Spleen (tissue), 11 donors: Measurements from ENCODE around the gene SOWAHD. TPM values are rescaled to one million over a fixed set of nuclear protein-coding genes. Genes with fewer than 3 reads are reported as not detected.
"Not testable (repeated sequence)": the region's sequence is repeated elsewhere in the genome, so short reads cannot be mapped to it uniquely, and the experiment has no call there.

Source experiments
- DNase-seq: peaks from one replicate; pipeline ENCODE4 v3.0.0-alpha.2; 2020
- H3K27ac ChIP-seq, 8 donors: fragments of 200-600 bp; sonication (generic) in 7 of 8; 1 replicate in 4 of 8; 2 replicates in 4 of 8; pipeline versions ENCODE4 v1.5.0 to v1.8.0; 2016 to 2021; ENCODE audit warnings: inconsistent platforms in 4 of 8, mild to moderate bottlenecking in 4 of 8, moderate library complexity in 1 of 8
- H3K27me3 ChIP-seq, 7 donors: fragments of 200-600 bp; sonication (generic) in 6 of 7; replicated peaks in 1 of 7; 1 replicate in 4 of 7; 2 replicates in 3 of 7; pipeline versions ENCODE4 v1.5.0 to v1.8.0; 2016 to 2021; ENCODE audit warnings: inconsistent platforms in 3 of 7, mild to moderate bottlenecking in 1 of 7
- H3K36me3 ChIP-seq, 6 donors: fragments of 200-600 bp; sonication (generic) in 5 of 6; 1 replicate in 4 of 6; 2 replicates in 2 of 6; pipeline versions ENCODE4 v1.5.0 to v1.8.0; 2016 to 2021; ENCODE audit warnings: inconsistent platforms in 2 of 6
- H3K4me1 ChIP-seq, 6 donors: fragments of 200-600 bp; sonication (generic) in 5 of 6; 1 replicate in 3 of 6; 2 replicates in 3 of 6; pipeline versions ENCODE4 v1.5.0 to v1.8.0; 2016 to 2021; ENCODE audit warnings: inconsistent platforms in 3 of 6
- H3K4me3 ChIP-seq, 8 donors: fragments of 200-600 bp; sonication (generic) in 7 of 8; 1 replicate in 4 of 8; 2 replicates in 4 of 8; pipeline versions ENCODE4 v1.5.0 to v1.8.0; 2016 to 2021; ENCODE audit warnings: inconsistent platforms in 4 of 8, mild to moderate bottlenecking in 4 of 8, moderate library complexity in 2 of 8
- H3K9me3 ChIP-seq, 8 donors: fragments of 200-600 bp; sonication (generic) in 7 of 8; 1 replicate in 4 of 8; 2 replicates in 4 of 8; pipeline versions ENCODE4 v1.5.0 to v1.8.0; 2016 to 2021; ENCODE audit warnings: inconsistent platforms in 4 of 8
- POLR2A ChIP-seq, 3 donors: fragments of 450-650 bp; IDR thresholded peaks; one replicate each; pipeline ENCODE4 v1.5.1; 2017; ENCODE audit warnings: antibody characterized with exemption in 3 of 3, mild to moderate bottlenecking in 1 of 3
- POLR2AphosphoS5 ChIP-seq, 3 donors: sonication (generic); formaldehyde crosslinking; IDR thresholded peaks; one replicate each; pipeline ENCODE4 v1.5.1; 2017; ENCODE audit warnings: antibody characterized with exemption in 3 of 3
- WGBS, 5 donors: extraction: QIAGEN DNeasy Blood & Tissue Kit in 3 of 5; methylation state at CpG; one replicate each; pipeline versions ENCODE4 v1.1.5 to v1.1.7; 2013 to 2018; 5-methylcytosine and 5-hydroxymethylcytosine counted together
- intact Hi-C: fragments of 100-400 bp; cut with DNase I; formaldehyde crosslinking; loops from one replicate; pipeline ENCODE4 v1.15.0; 2023; ENCODE audit warnings: low total_unique reads
- polyA plus RNA-seq, 3 donors: library from polyadenylated mRNA; stranded (reverse); fragments of 200-250 nt; gene quantifications; one replicate each; pipeline ENCODE4 v1.2.1, GENCODE V29; 2013
- total RNA-seq, 7 donors: library from RNA; depleted of rRNA in 3 of 7; stranded (reverse); fragments of >200 nt in 3 of 7; fragmentation: NEBNext Ultra II Directional in 4 of 7; extraction: Animal tissue kit (Norgen Biotek cat#: 25700) in 4 of 7; gene quantifications; one replicate each; pipeline versions ENCODE4 v1.1.0 to v1.2.1, GENCODE V29; 2016 to 2021
- TF ChIP-seq, protein P1 (sequence below), 11 experiments: fragments of 200-600 bp in 7 of 11; fragments of 450-650 bp in 4 of 11; sonication (generic) in 4 of 11; IDR thresholded peaks in 8 of 11; conservative IDR thresholded peaks in 3 of 11; 1 replicate in 7 of 11; 2 replicates in 4 of 11; pipeline versions ENCODE4 v1.4.0 to v1.8.0; 2016 to 2021; ENCODE audit warnings: antibody characterized with exemption in 11 of 11, inconsistent platforms in 4 of 11, mild to moderate bottlenecking in 1 of 11
- donor health status: healthy with polysubstance abuse.
- donor health status: DM: no; HTN: no; CAD: no; lungs with moderate emphysema.
- donor health status: DM: no; HTN: no; CAD: no.
- donor health status: Bipolar disorder and iron deficiency.
- donor health status: healthy.
- donor health status: DM: no; HTN: no; CAD: no.
- donor health status: DM: yes; HTN: yes; CAD: no.

SOWAHD gene
- total and polyA plus RNA-seq, 10 donors, result 5.0 to 26.2 (median 8.7) TPM

DNA sequence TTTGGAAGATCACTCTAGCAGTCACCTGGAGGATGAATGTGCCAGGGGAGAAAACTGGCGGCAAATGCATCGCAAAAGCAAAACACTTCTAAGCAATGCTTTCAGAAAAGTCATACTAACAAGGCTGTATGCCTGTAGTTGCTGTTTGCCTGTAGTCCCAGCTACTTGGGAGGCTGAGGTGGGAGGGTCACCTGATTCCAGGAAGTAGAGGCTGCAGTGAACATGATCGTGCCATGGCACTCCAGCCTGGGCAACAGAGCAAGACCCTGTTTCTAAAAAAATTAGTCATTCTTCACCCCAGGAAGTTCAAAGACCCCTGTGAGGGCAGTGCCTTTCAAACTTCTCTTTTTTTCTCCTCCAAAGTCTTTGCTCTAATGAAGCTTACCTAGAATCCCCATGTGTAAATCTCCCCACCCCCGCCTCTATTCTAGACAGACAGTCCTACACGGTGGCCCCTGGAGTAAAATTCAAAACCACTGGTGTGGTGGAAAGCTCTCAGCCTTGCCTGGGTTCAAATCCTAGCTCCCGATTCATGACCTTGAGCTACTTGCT is 5.5 kb downstream of the SOWAHD start:
- Histone ChIP-seq H3K4me1 (peaks cover 0 to 76% (median 13%) of the 10 kb centered on the region in 6 donors), H3K9me3 (no peaks in the 10 kb centered on the region), H3K27ac (peak overlapping the region in 1 of 8 donors; percentile 33), H3K4me3 (no peak overlapping the region), H3K36me3 (no peaks in the 10 kb centered on the region), H3K27me3 (peaks cover 0 to 5% (median 0%) of the 10 kb centered on the region in 7 donors)
- TF ChIP-seq POLR2A (IDR thresholded peaks at IDR 0.05) (no peak), POLR2AphosphoS5 (IDR thresholded peaks at IDR 0.05) (no peak)
- TF ChIP-seq, protein P1, sequence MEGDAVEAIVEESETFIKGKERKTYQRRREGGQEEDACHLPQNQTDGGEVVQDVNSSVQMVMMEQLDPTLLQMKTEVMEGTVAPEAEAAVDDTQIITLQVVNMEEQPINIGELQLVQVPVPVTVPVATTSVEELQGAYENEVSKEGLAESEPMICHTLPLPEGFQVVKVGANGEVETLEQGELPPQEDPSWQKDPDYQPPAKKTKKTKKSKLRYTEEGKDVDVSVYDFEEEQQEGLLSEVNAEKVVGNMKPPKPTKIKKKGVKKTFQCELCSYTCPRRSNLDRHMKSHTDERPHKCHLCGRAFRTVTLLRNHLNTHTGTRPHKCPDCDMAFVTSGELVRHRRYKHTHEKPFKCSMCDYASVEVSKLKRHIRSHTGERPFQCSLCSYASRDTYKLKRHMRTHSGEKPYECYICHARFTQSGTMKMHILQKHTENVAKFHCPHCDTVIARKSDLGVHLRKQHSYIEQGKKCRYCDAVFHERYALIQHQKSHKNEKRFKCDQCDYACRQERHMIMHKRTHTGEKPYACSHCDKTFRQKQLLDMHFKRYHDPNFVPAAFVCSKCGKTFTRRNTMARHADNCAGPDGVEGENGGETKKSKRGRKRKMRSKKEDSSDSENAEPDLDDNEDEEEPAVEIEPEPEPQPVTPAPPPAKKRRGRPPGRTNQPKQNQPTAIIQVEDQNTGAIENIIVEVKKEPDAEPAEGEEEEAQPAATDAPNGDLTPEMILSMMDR (IDR thresholded peaks at IDR 0.05 in 8 of 11, conservative IDR thresholded peaks at IDR 0.05 in 3 of 11), result no peak
- intact Hi-C loops, result no loop called here
- DNase-seq, result peak; percentile 16
- 67 to 79% (median 68%) methylated on average over 6 of the region's 6 CpGs for WGBS, 5 donors

DNA sequence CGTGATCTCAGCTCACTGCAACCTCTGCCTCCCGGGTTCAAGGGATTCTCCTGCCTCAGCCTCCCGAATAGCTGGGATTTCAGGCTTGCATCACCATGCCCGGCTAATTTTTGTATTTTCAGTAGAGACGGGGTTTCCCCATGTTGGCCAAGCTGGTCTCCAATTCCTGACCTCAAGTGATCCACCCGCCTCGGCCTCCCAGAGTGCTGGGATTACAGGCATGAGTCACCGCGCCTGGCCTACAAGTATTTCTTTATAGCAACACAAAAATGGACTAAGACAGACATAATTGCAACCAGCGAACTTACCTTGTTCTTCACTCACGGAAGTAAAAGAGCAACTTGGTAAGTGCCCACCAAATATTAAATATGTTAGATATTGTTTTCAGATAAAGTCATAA is 10.0 kb downstream of the SOWAHD start:
- H3K9me3 ChIP-seq, H3K27me3 ChIP-seq, H3K4me3 ChIP-seq, H3K27ac ChIP-seq, intact Hi-C loops, H3K36me3 ChIP-seq: not testable (repeated sequence)
- WGBS, 5 donors, result 87 to 97% (median 90%) methylated on average over 7 to 11 of the region's 11 CpGs
- DNase-seq, result peak; percentile 16
- H3K4me1 ChIP-seq, result peaks cover 0 to 30% (median 4%) of the 10 kb centered on the region in 6 donors

DNA sequence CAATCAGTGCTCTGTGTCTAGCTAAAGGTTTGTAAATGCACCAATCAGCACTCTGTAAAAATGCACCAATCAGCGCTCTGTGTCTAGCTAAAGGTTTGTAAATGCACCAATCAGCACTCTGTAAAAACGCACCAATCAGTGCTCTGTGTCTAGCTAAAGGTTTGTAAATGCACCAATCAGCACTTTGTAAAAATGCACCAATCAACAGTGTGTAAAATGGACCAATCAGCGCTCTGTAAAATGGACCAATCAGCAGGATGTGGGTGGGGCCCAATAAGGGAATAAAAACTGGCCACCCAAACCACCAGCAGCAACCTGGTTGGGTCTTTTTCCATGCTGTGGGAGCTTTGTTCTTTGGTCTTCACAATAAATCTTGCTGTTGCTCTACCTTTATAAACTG is 11.0 kb downstream of the SOWAHD start:
- H3K36me3 ChIP-seq, H3K9me3 ChIP-seq, H3K4me3 ChIP-seq, H3K27me3 ChIP-seq, intact Hi-C loops, H3K27ac ChIP-seq: not testable (repeated sequence)
- peak; percentile 0 for DNase-seq
- whole genome bisulfite sequencing, 5 donors, result 89 to 100% (median 97%) methylated on average over 1 to 3 of the region's 3 CpGs
- peaks cover 0 to 21% (median 0%) of the 10 kb centered on the region in 6 donors for H3K4me1 ChIP-seq

GRCh38 chrX:119775517-119776238 is 17.3 kb downstream of the SOWAHD start:
- Histone ChIP-seq H3K4me1 (peaks cover 0 to 23% (median 2%) of the 10 kb centered on the region in 6 donors), H3K9me3 (no peaks in the 10 kb centered on the region), H3K4me3 (no peak overlapping the region), H3K27ac (peak overlapping the region in 5 of 8 donors; percentile 17 to 67 (median 51)), H3K27me3 (no peaks in the 10 kb centered on the region), H3K36me3 (peaks cover 0 to 3% (median 0%) of the 10 kb centered on the region in 6 donors)
- WGBS, 5 donors, result 50 to 70% (median 62%) methylated on average over 14 to 15 of the region's 15 CpGs
- intact Hi-C loops, result no loop called here
- DNase-seq, result no peak
- TF ChIP-seq POLR2AphosphoS5 (IDR thresholded peaks at IDR 0.05) (peak in 1 of 3 donors; percentile 35), POLR2A (IDR thresholded peaks at IDR 0.05) (no peak)
- TF ChIP-seq, protein P1 (IDR thresholded peaks at IDR 0.05 in 8 of 11, conservative IDR thresholded peaks at IDR 0.05 in 3 of 11), result no peak

DNA sequence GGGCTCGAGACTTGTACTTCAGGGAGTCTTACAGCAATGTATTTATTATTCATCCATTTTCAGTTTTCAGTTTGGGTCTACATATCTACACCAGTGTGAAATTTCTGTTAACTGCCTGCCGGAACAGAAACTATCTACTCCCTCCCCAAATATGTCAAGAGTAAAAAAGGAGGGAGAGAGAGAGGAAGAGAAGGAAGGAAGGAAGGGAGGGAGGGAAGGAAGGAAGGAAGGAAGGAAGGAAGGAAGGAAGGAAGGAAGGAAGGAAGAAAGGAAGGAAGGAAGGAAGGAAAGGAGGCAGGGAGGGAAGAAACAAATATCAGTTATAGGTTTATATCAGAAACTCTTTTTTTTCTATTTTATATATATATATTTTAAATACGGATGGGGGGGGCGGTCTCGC is 20.4 kb downstream of the SOWAHD start:
- DNase-seq, result no peak
- Histone ChIP-seq H3K4me3 (no peak overlapping the region), H3K36me3 (peaks cover 0 to 33% (median 2%) of the 10 kb centered on the region in 6 donors), H3K9me3 (no peaks in the 10 kb centered on the region), H3K27me3 (no peaks in the 10 kb centered on the region), H3K4me1 (peaks cover 0 to 42% (median 4%) of the 10 kb centered on the region in 6 donors), H3K27ac (no peak overlapping the region)
- 79 to 90% (median 85%) methylated on average over 5 of the region's 5 CpGs for WGBS, 5 donors
- intact Hi-C loops, result no loop called here
- TF ChIP-seq POLR2A (IDR thresholded peaks at IDR 0.05) (no peak), POLR2AphosphoS5 (IDR thresholded peaks at IDR 0.05) (no peak)
- TF ChIP-seq, protein P1 (IDR thresholded peaks at IDR 0.05 in 8 of 11, conservative IDR thresholded peaks at IDR 0.05 in 3 of 11), result no peak
